H1 (cell line): Measurements from ENCODE around the gene ZNF385B. TPM values are rescaled to one million over a fixed set of nuclear protein-coding genes. Genes with fewer than 3 reads are reported as not detected.

Experiments
- CTCF ChIA-PET: fragments of 300-600 bp; sonication (Branson Sonifier 250); formaldehyde crosslinking; loops from one replicate; lab custom pipeline; 2021; ENCODE audit not compliant: partially characterized antibody; lab: Charles Lee
- POLR2A ChIA-PET: fragments of 300-600 bp; sonication (Branson Sonifier 250); formaldehyde crosslinking; loops from one replicate; lab custom pipeline; 2021; ENCODE audit warnings: inconsistent platforms; ENCODE audit not compliant: partially characterized antibody; lab: Charles Lee
- DNase-seq, 2 experiments: peaks; one replicate each; pipeline versions ENCODE4 v3.0.0 to v3.0.0-alpha.2; 2010 to 2022; ENCODE audit warnings: low spot score in 2 of 2, low read depth in 1 of 2, mixed read lengths in 1 of 2
- FAIRE-seq: peaks from 2 replicates; lab custom pipeline; 2011; peaks lifted over from hg19 to GRCh38; lab: Jason Lieb, UNC
- H2AFZ ChIP-seq: 2 replicates; pipeline ENCODE4 v1.8.1; 2012; ENCODE audit warnings: low read length, inconsistent platforms
- H2AK5ac ChIP-seq: 2 replicates; pipeline ENCODE4 v1.6.1; 2013; ENCODE audit warnings: low read depth, low read length
- H2BK120ac ChIP-seq: replicated peaks from 2 replicates; pipeline ENCODE3; 2013; ENCODE audit warnings: low read depth, low read length, inconsistent platforms
- H2BK12ac ChIP-seq: 2 replicates; pipeline ENCODE4 v1.6.1; 2013; ENCODE audit warnings: low read depth, low read length
- H2BK15ac ChIP-seq: 2 replicates; pipeline ENCODE4 v1.6.1; 2013; ENCODE audit warnings: low read length
- H2BK20ac ChIP-seq: 2 replicates; pipeline ENCODE4 v1.6.1; 2013; ENCODE audit warnings: low read length
- H2BK5ac ChIP-seq: 2 replicates; pipeline ENCODE4 v1.6.1; 2013; ENCODE audit warnings: low read depth, low read length
- H3K14ac ChIP-seq: 2 replicates; pipeline ENCODE4 v1.6.1; 2013; ENCODE audit warnings: inconsistent platforms; ENCODE audit not compliant: insufficient read length
- H3K18ac ChIP-seq: 2 replicates; pipeline ENCODE4 v1.6.1; 2013; ENCODE audit warnings: low read length; ENCODE audit errors: extremely low read depth
- H3K23ac ChIP-seq: 2 replicates; pipeline ENCODE4 v1.6.1; 2013; ENCODE audit warnings: inconsistent platforms; ENCODE audit not compliant: insufficient read length
- H3K23me2 ChIP-seq: 2 replicates; pipeline ENCODE4 v1.6.1; 2013; ENCODE audit warnings: low read depth, low read length
- H3K27ac ChIP-seq: 2 replicates; pipeline ENCODE4 v1.6.1; 2011; ENCODE audit warnings: low read depth, low read length, inconsistent platforms
- H3K27me3 ChIP-seq, 4 experiments: replicated peaks in 1 of 4; 1 replicate in 1 of 4; 2 replicates in 3 of 4; pipeline versions ENCODE4 v1.6.1 to v1.8.1; 2011 to 2013; ENCODE audit warnings: low read length in 3 of 4, mild to moderate bottlenecking in 3 of 4, inconsistent platforms in 2 of 4, mixed read lengths in 2 of 4, moderate library complexity in 1 of 4; ENCODE audit not compliant: control insufficient read depth in 3 of 4, insufficient read depth in 3 of 4; ENCODE audit errors: extremely low read depth in 1 of 4
- H3K36me3 ChIP-seq, 4 experiments: 2 replicates each; pipeline versions ENCODE4 v1.6.1 to v1.8.1; 2011 to 2013; ENCODE audit warnings: mild to moderate bottlenecking in 4 of 4, low read length in 3 of 4, moderate library complexity in 2 of 4, control low read depth in 1 of 4, inconsistent platforms in 1 of 4; ENCODE audit not compliant: insufficient read depth in 4 of 4, control insufficient read depth in 2 of 4
- H3K4ac ChIP-seq: replicated peaks from 2 replicates; pipeline ENCODE3; 2013; ENCODE audit warnings: low read length, low read depth, mixed read lengths, inconsistent platforms; ENCODE audit not compliant: insufficient read length
- H3K4me1 ChIP-seq, 4 experiments: replicated peaks in 1 of 4; 1 replicate in 1 of 4; 2 replicates in 3 of 4; pipeline versions ENCODE4 v1.6.1 to v1.8.1; 2011 to 2013; ENCODE audit warnings: low read length in 3 of 4, inconsistent platforms in 2 of 4, mixed read lengths in 1 of 4; ENCODE audit not compliant: insufficient read depth in 4 of 4, control insufficient read depth in 3 of 4
- H3K4me2 ChIP-seq, 2 experiments: 2 replicates each; pipeline versions ENCODE4 v1.6.1 to v1.8.1; 2011 to 2013; ENCODE audit warnings: low read depth in 2 of 2, low read length in 2 of 2, control low read depth in 1 of 2, inconsistent platforms in 1 of 2, mild to moderate bottlenecking in 1 of 2; ENCODE audit not compliant: insufficient read depth in 1 of 2
- H3K4me3 ChIP-seq, 4 experiments: fragments of 200-600, 300-600 bp in 1 of 4; sonication (generic), shearing (Covaris generic), sonication (Bioruptor Twin) in 1 of 4; 2 replicates each; pipeline versions ENCODE4 v1.5.1 to v1.8.1; 2011 to 2016; ENCODE audit warnings: low read length in 4 of 4, low read depth in 3 of 4, control low read depth in 2 of 4, inconsistent platforms in 2 of 4, mild to moderate bottlenecking in 2 of 4, mixed read lengths in 1 of 4, moderate library complexity in 1 of 4; ENCODE audit not compliant: insufficient read depth in 2 of 4; ENCODE audit errors: extremely low read depth in 1 of 4
- H3K56ac ChIP-seq: replicated peaks from 2 replicates; pipeline ENCODE3; 2013; ENCODE audit warnings: low read depth, mild to moderate bottlenecking, mixed read lengths, low read length, inconsistent platforms; ENCODE audit not compliant: insufficient read length
- H3K79me1 ChIP-seq: 2 replicates; pipeline ENCODE4 v1.6.1; 2013; ENCODE audit warnings: low read depth, low read length, control low read depth
- H3K79me2 ChIP-seq, 2 experiments: 2 replicates each; pipeline versions ENCODE4 v1.6.1 to v1.8.1; 2012 to 2013; ENCODE audit warnings: low read length in 2 of 2, mild to moderate bottlenecking in 2 of 2, inconsistent platforms in 1 of 2; ENCODE audit not compliant: insufficient read depth in 2 of 2, control insufficient read depth in 1 of 2
- H3K9ac ChIP-seq, 4 experiments: replicated peaks in 1 of 4; 1 replicate in 1 of 4; 2 replicates in 3 of 4; pipeline versions ENCODE4 v1.6.1 to v1.8.1; 2011 to 2013; ENCODE audit warnings: low read depth in 3 of 4, low read length in 3 of 4, control low read depth in 2 of 4, mild to moderate bottlenecking in 2 of 4, moderate library complexity in 2 of 4, inconsistent platforms in 1 of 4; ENCODE audit errors: extremely low read depth in 1 of 4
- H3K9me3 ChIP-seq, 2 experiments: 2 replicates each; pipeline versions ENCODE4 v1.6.1 to v1.8.1; 2012 to 2013; ENCODE audit warnings: mild to moderate bottlenecking in 2 of 2, moderate library complexity in 2 of 2, control low read depth in 1 of 2, inconsistent platforms in 1 of 2, low read depth in 1 of 2, low read length in 1 of 2, mixed read lengths in 1 of 2; ENCODE audit not compliant: insufficient read depth in 2 of 2
- H4K20me1 ChIP-seq, 2 experiments: replicated peaks in 1 of 2; 2 replicates each; pipeline versions ENCODE3 to v1.8.1; 2011 to 2013; ENCODE audit warnings: inconsistent platforms in 2 of 2, low read length in 2 of 2, mild to moderate bottlenecking in 1 of 2; ENCODE audit not compliant: insufficient read depth in 2 of 2, control insufficient read depth in 1 of 2
- H4K5ac ChIP-seq: 2 replicates; pipeline ENCODE4 v1.6.1; 2013; ENCODE audit warnings: low read length, low read depth, mixed read lengths, inconsistent platforms; ENCODE audit not compliant: insufficient read length
- H4K8ac ChIP-seq: 2 replicates; pipeline ENCODE4 v1.8.0; 2013; ENCODE audit warnings: mild to moderate bottlenecking, moderate library complexity, low read length, inconsistent platforms; ENCODE audit not compliant: insufficient read depth; ENCODE audit errors: extremely low read depth
- H4K91ac ChIP-seq: replicated peaks from 2 replicates; pipeline ENCODE3; 2013; ENCODE audit warnings: low read length, mixed read lengths, inconsistent platforms; ENCODE audit not compliant: insufficient read length
- TEAD4 ChIP-seq: IDR thresholded peaks from 2 replicates; pipeline ENCODE4 v1.6.1; 2012; ENCODE audit warnings: low read depth, low read length, inconsistent platforms, mixed read lengths
- WGBS, 2 experiments: shearing (Covaris generic) in 1 of 2; methylation state at CpG; one replicate each; pipeline versions ENCODE4 v1.1.6 to v1.1.7; 2013 to 2015; ENCODE audit warnings: low lambda C conversion rate in 2 of 2, mixed read lengths in 2 of 2, inconsistent platforms in 1 of 2, low coverage in 1 of 2, missing lambda C conversion rate in 1 of 2; ENCODE audit not compliant: insufficient replicate concordance in 2 of 2, insufficient coverage in 1 of 2, insufficient read length in 1 of 2; ENCODE audit errors: extremely low coverage in 1 of 2, missing lambda C conversion rate in 1 of 2; 5-methylcytosine and 5-hydroxymethylcytosine counted together
- polyA plus RNA-seq, 7 experiments: library from polyadenylated mRNA; depleted of rRNA in 3 of 7; stranded (reverse) in 5 of 7; unstranded in 2 of 7; fragments of >200 nt in 5 of 7; fragments of 200-250 nt in 2 of 7; gene quantifications; 1 replicate in 5 of 7; 2 replicates in 1 of 7; 4 replicates in 1 of 7; pipeline versions ENCODE4 v1.2.1 to v1.2.3, GENCODE V29; 2011 to 2013; ENCODE audit warnings: missing spikeins in 2 of 7, mixed read lengths in 2 of 7
- total RNA-seq: library from RNA; stranded (reverse); fragmentation: NEBNext Ultra II Directional; extraction: Animal tissue kit (Norgen Biotek cat#: 25700); gene quantifications from 2 replicates; pipeline ENCODE4 v1.2.1, GENCODE V29; 2021

The ZNF385B gene
- total and polyA plus RNA-seq, 2 of the 8 experiments (the other 6 are each of a cell fraction or from before 2014, with no cell fraction given), result 1.1 to 3.7 TPM

DNA sequence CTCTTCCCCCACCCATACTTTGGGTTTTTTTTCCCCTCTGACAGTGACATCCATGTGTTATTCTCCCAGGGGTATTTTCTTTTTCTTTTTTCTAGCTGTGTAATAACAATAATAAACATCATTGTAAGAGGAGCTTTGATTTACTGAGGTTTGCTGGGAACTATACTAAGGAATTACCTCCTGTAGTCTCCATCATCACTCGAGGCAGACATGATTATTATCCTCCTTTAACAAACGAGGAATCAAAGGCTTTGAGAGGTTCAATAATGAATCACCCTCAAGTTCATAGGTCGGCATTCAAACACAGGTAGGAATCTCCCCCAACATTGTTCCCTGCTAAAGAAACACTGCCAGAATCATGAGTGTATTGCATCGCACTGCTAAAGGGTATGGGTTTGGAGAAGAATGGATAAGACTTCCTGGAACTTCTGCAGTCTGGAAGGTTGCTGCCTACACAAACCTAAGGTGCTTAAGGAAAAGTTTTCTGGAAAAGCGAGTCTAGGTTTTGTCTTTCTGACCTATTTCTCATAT lies 336.5 kb downstream of the ZNF385B start:
- Histone ChIP-seq H3K14ac (no peak overlapping the region), H2BK120ac (no peak overlapping the region), H2AK5ac (no peak overlapping the region), H3K4me1 (no peaks in the 10 kb centered on the region), H2BK15ac (no peak overlapping the region), H3K18ac (no peak overlapping the region), H3K79me1 (no peaks in the 10 kb centered on the region), H2BK20ac (no peak overlapping the region), H3K23ac (no peak overlapping the region), H4K8ac (no peak overlapping the region), H3K27ac (no peak overlapping the region), H3K27me3 (no peaks in the 10 kb centered on the region), H3K4me3 (no peak overlapping the region), H2AFZ (no peak overlapping the region), H3K4ac (no peak overlapping the region), H4K5ac (no peak overlapping the region), H3K9me3 (no peaks in the 10 kb centered on the region), H3K56ac (no peak overlapping the region), H3K4me2 (no peak overlapping the region), H4K20me1 (no peaks in the 10 kb centered on the region), H2BK5ac (no peak overlapping the region), H4K91ac (no peak overlapping the region), H2BK12ac (no peak overlapping the region), H3K36me3 (no peaks in the 10 kb centered on the region), H3K23me2 (no peaks in the 10 kb centered on the region), H3K79me2 (no peaks in the 10 kb centered on the region), H3K9ac (no peak overlapping the region)
- WGBS, 2 experiments, result 85% methylated on average over 5 of the region's 5 CpGs; no CpG with 5 or more reads in 1 of the 2 experiments
- ChIA-PET POLR2A (no interaction called here), CTCF (interaction anchor here (0.6 to 1.2 kb wide), 5 partner anchors 9 to 332 kb away, joined by 3 read pairs; no protein-coding TSS in a partner anchor)
- no peak for TF ChIP-seq TEAD4
- DNase-seq, result no peak
- FAIRE-seq, result no peak
